ENCODE data around the gene LIF. TPM values are rescaled to one million over a fixed set of nuclear protein-coding genes. Genes with fewer than 3 reads are reported as not detected.

The LIF gene
- total and polyA plus RNA-seq, 2 donors from 2014 or later, result 0.67 to 10.7 TPM

- Histone ChIP-seq H3K4me1 (ENCODE audit: control insufficient read depth in 2 of 3, insufficient read depth in 2 of 3, low read depth in 1 of 3, low read length in 3 of 3) (peaks cover 0 to 13% (median 12%) of the 10 kb centered on the region in 3 donors), H3K36me3 (ENCODE audit: control insufficient read depth in 2 of 3, insufficient read depth in 3 of 3, low read length in 3 of 3) (peaks cover 0 to 15% (median 3%) of the 10 kb centered on the region in 3 donors), H3K27ac (ENCODE audit: low read depth in 2 of 2, low read length in 2 of 2) (no peak overlapping the region), H3K9me3 (ENCODE audit: control insufficient read depth in 2 of 3, insufficient read depth in 1 of 3, low read length in 3 of 3) (no peaks in the 10 kb centered on the region), H3K27me3 (ENCODE audit: control insufficient read depth, insufficient read depth, low read length) (no peaks in the 10 kb centered on the region), H3K9ac (ENCODE audit: low read length in 3 of 3) (no peak overlapping the region), H3K4me3 (ENCODE audit: low read length in 3 of 3) (no peak overlapping the region)
- no peak for TF ChIP-seq CTCF (IDR thresholded peaks at IDR 0.05; ENCODE audit: borderline replicate concordance, extremely low read depth, insufficient read depth)
- intact Hi-C loops (cut with DNase I), result no loop called here
- FAIRE-seq (no peak), DNase-seq (no peak)
Observed at GRCh38 chr22:30284172-30284571, 37.6 kb upstream of the LIF start.

DNA sequence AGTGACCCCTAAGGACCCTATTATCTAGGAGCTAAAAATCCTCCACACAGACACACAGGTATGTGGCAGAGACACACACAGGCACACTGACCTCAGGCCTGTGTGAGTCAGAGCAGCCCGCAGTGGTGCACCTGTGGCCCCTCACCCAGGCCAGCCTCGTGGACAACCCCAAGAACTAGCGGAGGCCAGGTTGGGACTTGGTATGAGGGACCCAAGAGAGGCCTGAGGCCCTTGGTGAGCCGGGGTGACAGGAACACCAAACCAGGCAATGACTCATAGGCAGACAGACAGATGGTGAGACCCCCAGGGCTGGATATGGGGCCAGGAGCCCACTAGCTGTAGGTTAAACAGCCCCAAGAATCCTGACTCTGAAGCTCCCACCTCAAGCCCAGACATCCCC lies 36.8 kb upstream of the LIF start:
- Histone ChIP-seq H3K4me3 (ENCODE audit: low read length in 3 of 3) (no peak overlapping the region), H3K27me3 (ENCODE audit: control insufficient read depth, insufficient read depth, low read length) (no peaks in the 10 kb centered on the region), H3K9me3 (ENCODE audit: control insufficient read depth in 2 of 3, insufficient read depth in 1 of 3, low read length in 3 of 3) (no peaks in the 10 kb centered on the region), H3K27ac (ENCODE audit: low read depth in 2 of 2, low read length in 2 of 2) (no peak overlapping the region), H3K4me1 (ENCODE audit: control insufficient read depth in 2 of 3, insufficient read depth in 2 of 3, low read depth in 1 of 3, low read length in 3 of 3) (peaks cover 0 to 15% (median 12%) of the 10 kb centered on the region in 3 donors), H3K36me3 (ENCODE audit: control insufficient read depth in 2 of 3, insufficient read depth in 3 of 3, low read length in 3 of 3) (peaks cover 0 to 15% (median 3%) of the 10 kb centered on the region in 3 donors), H3K9ac (ENCODE audit: low read length in 3 of 3) (no peak overlapping the region)
- DNase-seq (no peak), FAIRE-seq (no peak)
- TF ChIP-seq CTCF (IDR thresholded peaks at IDR 0.05; ENCODE audit: borderline replicate concordance, extremely low read depth, insufficient read depth), result no peak
- intact Hi-C loops (cut with DNase I), result no loop called here

DNA sequence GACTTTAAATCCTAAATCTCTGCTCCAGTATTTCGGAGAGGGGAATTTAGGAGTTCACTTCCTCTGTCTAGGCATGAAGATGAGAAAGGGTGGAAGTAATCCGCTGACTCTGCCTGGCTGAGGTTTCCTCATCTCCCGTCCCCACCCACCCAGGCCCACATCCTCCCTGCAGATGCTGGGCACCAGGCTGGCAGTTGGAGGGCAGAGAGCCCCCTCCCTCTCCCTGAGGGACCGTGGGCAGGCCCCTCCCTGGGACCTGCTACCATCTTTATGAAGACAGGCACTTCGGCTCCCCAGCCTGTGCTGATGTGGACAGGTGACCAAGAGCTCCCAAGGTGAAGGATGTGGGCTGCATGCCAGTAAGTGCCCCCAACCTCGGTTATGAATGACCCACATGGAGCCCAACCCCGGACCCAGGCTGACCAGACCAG lies 36.1 kb upstream of the LIF start:
- no peak overlapping the region for H3K27ac ChIP-seq (ENCODE audit: low read depth in 2 of 2, low read length in 2 of 2)
- H3K4me1 ChIP-seq (ENCODE audit: control insufficient read depth in 2 of 3, insufficient read depth in 2 of 3, low read depth in 1 of 3, low read length in 3 of 3), result peaks cover 0 to 15% (median 5%) of the 10 kb centered on the region in 3 donors
- H3K9ac ChIP-seq (ENCODE audit: low read length in 3 of 3), result no peak overlapping the region
- H3K36me3 ChIP-seq (ENCODE audit: control insufficient read depth in 2 of 3, insufficient read depth in 3 of 3, low read length in 3 of 3), result peaks cover 0 to 15% (median 3%) of the 10 kb centered on the region in 3 donors
- H3K9me3 ChIP-seq (ENCODE audit: control insufficient read depth in 2 of 3, insufficient read depth in 1 of 3, low read length in 3 of 3), result no peaks in the 10 kb centered on the region
- intact Hi-C loops (cut with DNase I), result no loop called here
- FAIRE-seq, result no peak
- H3K4me3 ChIP-seq (ENCODE audit: low read length in 3 of 3), result no peak overlapping the region
- no peak for TF ChIP-seq CTCF (IDR thresholded peaks at IDR 0.05; ENCODE audit: borderline replicate concordance, extremely low read depth, insufficient read depth)
- H3K27me3 ChIP-seq (ENCODE audit: control insufficient read depth, insufficient read depth, low read length), result no peaks in the 10 kb centered on the region
- no peak for DNase-seq

- no peak for TF ChIP-seq CTCF (IDR thresholded peaks at IDR 0.05; ENCODE audit: borderline replicate concordance, extremely low read depth, insufficient read depth)
- intact Hi-C loops (cut with DNase I), result no loop called here
- Histone ChIP-seq H3K9me3 (ENCODE audit: control insufficient read depth in 2 of 3, insufficient read depth in 1 of 3, low read length in 3 of 3) (no peaks in the 10 kb centered on the region), H3K4me3 (ENCODE audit: low read length in 3 of 3) (no peak overlapping the region), H3K27ac (ENCODE audit: low read depth in 2 of 2, low read length in 2 of 2) (no peak overlapping the region), H3K27me3 (ENCODE audit: control insufficient read depth, insufficient read depth, low read length) (no peaks in the 10 kb centered on the region), H3K36me3 (ENCODE audit: control insufficient read depth in 2 of 3, insufficient read depth in 3 of 3, low read length in 3 of 3) (peaks cover 0 to 10% (median 3%) of the 10 kb centered on the region in 3 donors), H3K4me1 (ENCODE audit: control insufficient read depth in 2 of 3, insufficient read depth in 2 of 3, low read depth in 1 of 3, low read length in 3 of 3) (peaks cover 0 to 10% (median 0%) of the 10 kb centered on the region in 3 donors), H3K9ac (ENCODE audit: low read length in 3 of 3) (no peak overlapping the region)
- no peak for DNase-seq
- FAIRE-seq, result no peak
Observed at GRCh38 chr22:30280505-30280904, 33.9 kb upstream of the LIF start.
